Activated CD4-positive, CD25-positive, alpha-beta regulatory T cell (primary cell): ENCODE results near the gene EYA2.
"Not testable (repeated sequence)": the region's sequence is repeated elsewhere in the genome, so short reads cannot be mapped to it uniquely, and the experiment has no call there.

Source experiments
- DNase-seq, 4 experiments: peaks; one replicate each; lab custom pipeline; 2025; lab: John Stamatoyannopoulos, UW

The EYA2 gene

GRCh38 chr20:46894579-46894958 is at the start of gene EYA2:
Gene EYA2 (plus strand): TSS chr20:46894843. CDS start chr20:46990011, 95,168 bp downstream.
- DNase-seq: no peak

- no peak for DNase-seq
These were observed 49.7 kb upstream of the EYA2 start for GRCh38 chr20:46844965-46845364.

GRCh38 chr20:46849269-46849668 is 45.4 kb upstream of the EYA2 start:
- DNase-seq: no peak

GRCh38 chr20:46849751-46850150 is 44.9 kb upstream of the EYA2 start:
- DNase-seq: no peak

GRCh38 chr20:46850416-46850815 is 44.2 kb upstream of the EYA2 start:
- DNase-seq: no peak

GRCh38 chr20:46850896-46851295 is 43.7 kb upstream of the EYA2 start:
- no peak for DNase-seq

- DNase-seq: no peak
These were observed 42.9 kb upstream of the EYA2 start for GRCh38 chr20:46851746-46852145.

GRCh38 chr20:46852313-46852712 is 42.3 kb upstream of the EYA2 start:
- no peak for DNase-seq

- no peak for DNase-seq
These were observed 40.7 kb upstream of the EYA2 start for GRCh38 chr20:46853926-46854325.

- DNase-seq: no peak
These were observed 37.4 kb upstream of the EYA2 start for GRCh38 chr20:46857061-46857831.

- DNase-seq: no peak
These were observed 28.8 kb upstream of the EYA2 start for GRCh38 chr20:46865824-46866223.

GRCh38 chr20:46870041-46870440 is 24.6 kb upstream of the EYA2 start:
- DNase-seq: no peak

GRCh38 chr20:46872328-46873211 is 22.1 kb upstream of the EYA2 start:
- DNase-seq: no peak

- DNase-seq: no peak
These were observed 19.6 kb upstream of the EYA2 start for GRCh38 chr20:46875059-46875458.

- no peak for DNase-seq
These were observed 15.3 kb upstream of the EYA2 start for GRCh38 chr20:46879386-46879785.

- DNase-seq: not testable (repeated sequence)
These were observed 14.7 kb upstream of the EYA2 start for GRCh38 chr20:46879963-46880362.

- no peak for DNase-seq
These were observed 10.8 kb upstream of the EYA2 start for GRCh38 chr20:46883892-46884291.

- no peak for DNase-seq
These were observed 4.0 kb upstream of the EYA2 start for GRCh38 chr20:46890682-46891081.

- DNase-seq: no peak
These were observed 1.6 kb upstream of the EYA2 start for GRCh38 chr20:46893051-46893450.

GRCh38 chr20:46893877-46894578 is 615 bp upstream of the EYA2 start:
- no peak for DNase-seq

GRCh38 chr20:46894971-46895905 is 595 bp downstream of the EYA2 start:
- DNase-seq: no peak

GRCh38 chr20:46895906-46896242 is 1.2 kb downstream of the EYA2 start:
- no peak for DNase-seq
